Adrenal gland (tissue), 5 donors: ENCODE data around the gene PLGRKT.

Experiments
- CTCF ChIP-seq, 6 experiments: fragments of 450-650 bp in 4 of 6; fragments of 200-600 bp in 2 of 6; sonication (generic) in 1 of 6; IDR thresholded peaks; 1 replicate in 5 of 6; 2 replicates in 1 of 6; pipeline versions ENCODE4 v1.5.1 to v1.8.0; 2016 to 2021; ENCODE audit warnings: antibody characterized with exemption in 6 of 6, mild to moderate bottlenecking in 2 of 6, moderate library complexity in 1 of 6
- POLR2A ChIP-seq, 2 donors: fragments of 450-650 bp; IDR thresholded peaks; one replicate each; pipeline ENCODE4 v1.6.1; 2017; ENCODE audit warnings: antibody characterized with exemption in 2 of 2, mild to moderate bottlenecking in 2 of 2, moderate library complexity in 1 of 2
- donor health status: DM: no; HTN: no; CAD: no.

GRCh38 chr9:5435912-5436311 is 1.8 kb downstream of the PLGRKT start:
- TF ChIP-seq POLR2A (IDR thresholded peaks at IDR 0.05) (no peak), CTCF (IDR thresholded peaks at IDR 0.05) (no peak)
